ENCODE data around the gene PARD3.
"Not testable (repeated sequence)": the region's sequence is repeated elsewhere in the genome, so short reads cannot be mapped to it uniquely, and the experiment has no call there.

PARD3 gene

GRCh38 chr10:34427158-34427910 lies 387.8 kb downstream of the PARD3 start:
- DNase-seq (ENCODE audit: low read depth in 2 of 2): not testable (repeated sequence)

GRCh38 chr10:34426538-34427157 lies 388.4 kb downstream of the PARD3 start:
- not testable (repeated sequence) for DNase-seq (ENCODE audit: low read depth in 2 of 2)

- no peak for DNase-seq (ENCODE audit: low read depth in 2 of 2)
Observed at GRCh38 chr10:34426041-34426440, 389.1 kb downstream of the PARD3 start.

GRCh38 chr10:34423673-34424625 lies 391.1 kb downstream of the PARD3 start:
- no peak for DNase-seq (ENCODE audit: low read depth in 2 of 2)

- no peak for DNase-seq (ENCODE audit: low read depth in 2 of 2)
Observed at GRCh38 chr10:34420795-34421194, 394.3 kb downstream of the PARD3 start.

GRCh38 chr10:34420273-34420672 lies 394.8 kb downstream of the PARD3 start:
- no peak for DNase-seq (ENCODE audit: low read depth in 2 of 2)

- DNase-seq (ENCODE audit: low read depth in 2 of 2): no peak
Observed at GRCh38 chr10:34415039-34415438, 400.1 kb downstream of the PARD3 start.

GRCh38 chr10:34413756-34414587 lies 401.1 kb downstream of the PARD3 start:
- no peak for DNase-seq (ENCODE audit: low read depth in 2 of 2)

GRCh38 chr10:34413214-34413613 lies 401.9 kb downstream of the PARD3 start:
- DNase-seq (ENCODE audit: low read depth in 2 of 2): no peak

GRCh38 chr10:34408956-34409355 lies 406.1 kb downstream of the PARD3 start:
- DNase-seq (ENCODE audit: low read depth in 2 of 2): no peak

GRCh38 chr10:34408381-34408780 lies 406.7 kb downstream of the PARD3 start:
- DNase-seq (ENCODE audit: low read depth in 2 of 2): no peak

- no peak for DNase-seq (ENCODE audit: low read depth in 2 of 2)
Observed at GRCh38 chr10:34407324-34407805, 407.7 kb downstream of the PARD3 start.

GRCh38 chr10:34406463-34407323 lies 408.4 kb downstream of the PARD3 start:
- DNase-seq (ENCODE audit: low read depth in 2 of 2): no peak

GRCh38 chr10:34405611-34406462 lies 409.3 kb downstream of the PARD3 start:
- DNase-seq (ENCODE audit: low read depth in 2 of 2): no peak

- no peak for DNase-seq (ENCODE audit: low read depth in 2 of 2)
Observed at GRCh38 chr10:34403512-34403911, 411.6 kb downstream of the PARD3 start.

GRCh38 chr10:34400075-34400474 lies 415.0 kb downstream of the PARD3 start:
- DNase-seq (ENCODE audit: low read depth in 2 of 2): no peak

- no peak for DNase-seq (ENCODE audit: low read depth in 2 of 2)
Observed at GRCh38 chr10:34399013-34399412, 416.1 kb downstream of the PARD3 start.

- no peak for DNase-seq (ENCODE audit: low read depth in 2 of 2)
Observed at GRCh38 chr10:34397324-34397723, 417.8 kb downstream of the PARD3 start.

GRCh38 chr10:34396663-34397062 lies 418.4 kb downstream of the PARD3 start:
- DNase-seq (ENCODE audit: low read depth in 2 of 2): no peak

All from stimulated activated CD8-positive, alpha-beta memory T cell treated with anti-CD3 and anti-CD28 coated beads, Interleukin-2, amount 100 ng/mL, for 48 hours (primary cell).